Fibroblast of lung (primary cell): ENCODE data around the gene SLC25A53.

Source experiments
- EZH2 ChIP-seq: IDR thresholded peaks from 2 replicates; pipeline ENCODE4 v1.5.1; 2012; ENCODE audit warnings: low read length, control low read depth, mild to moderate bottlenecking; ENCODE audit errors: missing control alignments
- TF ChIP-seq, protein P1 (sequence below), 2 donors: IDR thresholded peaks in 1 of 2; conservative IDR thresholded peaks in 1 of 2; 1 replicate in 1 of 2; 2 replicates in 1 of 2; pipeline ENCODE4 v1.5.1; 2011 to 2012; ENCODE audit warnings: low read length in 2 of 2, control low read depth in 1 of 2, inconsistent platforms in 1 of 2, low read depth in 1 of 2, mild to moderate bottlenecking in 1 of 2

DNA sequence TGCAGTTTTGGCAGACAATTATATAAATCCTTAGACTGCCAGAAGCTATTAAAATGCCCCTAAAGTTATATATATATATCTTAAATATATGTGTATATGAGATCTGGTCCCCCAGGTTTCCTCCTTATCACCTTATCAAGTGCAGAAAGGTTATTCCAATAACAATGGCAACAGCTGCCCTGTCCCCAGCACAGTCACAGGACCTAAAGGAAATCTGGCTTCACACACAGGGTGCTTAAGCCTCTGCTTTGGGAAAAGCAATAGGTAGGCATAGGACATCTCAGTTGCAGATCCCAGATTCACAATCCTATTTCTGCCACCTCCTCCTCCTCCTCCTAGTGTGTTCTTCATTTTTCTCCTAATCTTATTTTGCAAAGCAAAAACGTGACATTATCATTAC lies 5.8 kb downstream of the SLC25A53 start:
- TF ChIP-seq, protein P1, sequence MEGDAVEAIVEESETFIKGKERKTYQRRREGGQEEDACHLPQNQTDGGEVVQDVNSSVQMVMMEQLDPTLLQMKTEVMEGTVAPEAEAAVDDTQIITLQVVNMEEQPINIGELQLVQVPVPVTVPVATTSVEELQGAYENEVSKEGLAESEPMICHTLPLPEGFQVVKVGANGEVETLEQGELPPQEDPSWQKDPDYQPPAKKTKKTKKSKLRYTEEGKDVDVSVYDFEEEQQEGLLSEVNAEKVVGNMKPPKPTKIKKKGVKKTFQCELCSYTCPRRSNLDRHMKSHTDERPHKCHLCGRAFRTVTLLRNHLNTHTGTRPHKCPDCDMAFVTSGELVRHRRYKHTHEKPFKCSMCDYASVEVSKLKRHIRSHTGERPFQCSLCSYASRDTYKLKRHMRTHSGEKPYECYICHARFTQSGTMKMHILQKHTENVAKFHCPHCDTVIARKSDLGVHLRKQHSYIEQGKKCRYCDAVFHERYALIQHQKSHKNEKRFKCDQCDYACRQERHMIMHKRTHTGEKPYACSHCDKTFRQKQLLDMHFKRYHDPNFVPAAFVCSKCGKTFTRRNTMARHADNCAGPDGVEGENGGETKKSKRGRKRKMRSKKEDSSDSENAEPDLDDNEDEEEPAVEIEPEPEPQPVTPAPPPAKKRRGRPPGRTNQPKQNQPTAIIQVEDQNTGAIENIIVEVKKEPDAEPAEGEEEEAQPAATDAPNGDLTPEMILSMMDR (conservative IDR thresholded peaks at IDR 0.05 in 1 of 2, IDR thresholded peaks at IDR 0.05 in 1 of 2; ENCODE audit: low read depth in 1 of 2, low read length in 2 of 2): no peak
- TF ChIP-seq EZH2: no peak
